Esophagus muscularis mucosa (tissue), 3 donors: ENCODE measurements around the gene CCDC91.

Source experiments
- POLR2A ChIP-seq: fragments of 450-650 bp; IDR thresholded peaks from one replicate; pipeline ENCODE4 v1.6.1; 2017; ENCODE audit warnings: antibody characterized with exemption, moderate library complexity, mild to moderate bottlenecking, low read depth
- POLR2AphosphoS5 ChIP-seq, 2 donors: sonication (generic); formaldehyde crosslinking; IDR thresholded peaks; one replicate each; pipeline ENCODE4 v1.6.1; 2017; ENCODE audit warnings: antibody characterized with exemption in 2 of 2
- TF ChIP-seq, protein P1 (sequence below), 3 experiments: fragments of 200-600 bp in 2 of 3; fragments of 450-650 bp in 1 of 3; sonication (generic) in 2 of 3; IDR thresholded peaks; one replicate each; pipeline ENCODE4 v1.5.1; 2017 to 2019; ENCODE audit warnings: antibody characterized with exemption in 3 of 3, mild to moderate bottlenecking in 2 of 3, moderate library complexity in 1 of 3

DNA sequence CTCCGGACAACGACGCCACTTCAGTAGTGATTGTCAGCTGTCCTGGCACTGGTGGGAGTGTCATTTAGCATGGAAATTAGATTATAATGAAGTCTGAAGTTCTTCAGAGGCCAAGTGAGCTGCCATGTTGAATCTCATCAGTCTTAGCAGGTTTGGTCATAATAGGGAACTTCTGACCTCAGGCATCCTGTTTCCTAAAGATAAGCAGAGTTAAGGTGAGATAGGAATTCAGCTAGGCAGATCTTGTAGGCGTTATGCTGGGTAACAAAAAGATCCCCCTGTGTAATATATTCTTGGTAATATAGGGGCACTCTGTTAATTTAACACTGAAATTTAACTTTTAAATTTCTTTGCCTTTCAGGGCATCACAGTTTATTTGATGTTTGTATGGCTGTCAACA, 137.5 kb downstream of the CCDC91 start:
- TF ChIP-seq, protein P1, sequence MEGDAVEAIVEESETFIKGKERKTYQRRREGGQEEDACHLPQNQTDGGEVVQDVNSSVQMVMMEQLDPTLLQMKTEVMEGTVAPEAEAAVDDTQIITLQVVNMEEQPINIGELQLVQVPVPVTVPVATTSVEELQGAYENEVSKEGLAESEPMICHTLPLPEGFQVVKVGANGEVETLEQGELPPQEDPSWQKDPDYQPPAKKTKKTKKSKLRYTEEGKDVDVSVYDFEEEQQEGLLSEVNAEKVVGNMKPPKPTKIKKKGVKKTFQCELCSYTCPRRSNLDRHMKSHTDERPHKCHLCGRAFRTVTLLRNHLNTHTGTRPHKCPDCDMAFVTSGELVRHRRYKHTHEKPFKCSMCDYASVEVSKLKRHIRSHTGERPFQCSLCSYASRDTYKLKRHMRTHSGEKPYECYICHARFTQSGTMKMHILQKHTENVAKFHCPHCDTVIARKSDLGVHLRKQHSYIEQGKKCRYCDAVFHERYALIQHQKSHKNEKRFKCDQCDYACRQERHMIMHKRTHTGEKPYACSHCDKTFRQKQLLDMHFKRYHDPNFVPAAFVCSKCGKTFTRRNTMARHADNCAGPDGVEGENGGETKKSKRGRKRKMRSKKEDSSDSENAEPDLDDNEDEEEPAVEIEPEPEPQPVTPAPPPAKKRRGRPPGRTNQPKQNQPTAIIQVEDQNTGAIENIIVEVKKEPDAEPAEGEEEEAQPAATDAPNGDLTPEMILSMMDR (IDR thresholded peaks at IDR 0.05) = no peak
- TF ChIP-seq POLR2AphosphoS5 (IDR thresholded peaks at IDR 0.05) (no peak), POLR2A (no peak)
